C4-2B (cell line): ENCODE measurements around the gene IKZF1.

Source experiments
- CTCF ChIP-seq: fragments of 450-650 bp; conservative IDR thresholded peaks from 2 replicates; pipeline ENCODE4 v1.5.1; 2017; ENCODE audit warnings: mild to moderate bottlenecking
- ZFX ChIP-seq: fragments of 450-650 bp; IDR thresholded peaks from 2 replicates; pipeline ENCODE4 v1.6.1; 2017

- TF ChIP-seq CTCF (no peak), ZFX (no peak)
Observed at GRCh38 chr7:50391386-50391785, 86.9 kb downstream of the IKZF1 start.
